HT-29 (cell line): Measurements from ENCODE around the gene EMID1. TPM values are rescaled to one million over a fixed set of nuclear protein-coding genes. Genes with fewer than 3 reads are reported as not detected.

Source experiments
- DNase-seq: peaks from one replicate; pipeline ENCODE4 v3.0.0-alpha.2; 2015; ENCODE audit warnings: low spot score
- total RNA-seq: library from RNA; depleted of rRNA; stranded (reverse); fragments of >200 nt; shearing (Covaris generic); gene quantifications from 2 replicates; pipeline ENCODE4 v1.2.3, GENCODE V29; 2014; rRNA removed

The EMID1 gene
- total RNA-seq, result 1.5 TPM in 1 of 2 replicates, not detected in the other

DNA sequence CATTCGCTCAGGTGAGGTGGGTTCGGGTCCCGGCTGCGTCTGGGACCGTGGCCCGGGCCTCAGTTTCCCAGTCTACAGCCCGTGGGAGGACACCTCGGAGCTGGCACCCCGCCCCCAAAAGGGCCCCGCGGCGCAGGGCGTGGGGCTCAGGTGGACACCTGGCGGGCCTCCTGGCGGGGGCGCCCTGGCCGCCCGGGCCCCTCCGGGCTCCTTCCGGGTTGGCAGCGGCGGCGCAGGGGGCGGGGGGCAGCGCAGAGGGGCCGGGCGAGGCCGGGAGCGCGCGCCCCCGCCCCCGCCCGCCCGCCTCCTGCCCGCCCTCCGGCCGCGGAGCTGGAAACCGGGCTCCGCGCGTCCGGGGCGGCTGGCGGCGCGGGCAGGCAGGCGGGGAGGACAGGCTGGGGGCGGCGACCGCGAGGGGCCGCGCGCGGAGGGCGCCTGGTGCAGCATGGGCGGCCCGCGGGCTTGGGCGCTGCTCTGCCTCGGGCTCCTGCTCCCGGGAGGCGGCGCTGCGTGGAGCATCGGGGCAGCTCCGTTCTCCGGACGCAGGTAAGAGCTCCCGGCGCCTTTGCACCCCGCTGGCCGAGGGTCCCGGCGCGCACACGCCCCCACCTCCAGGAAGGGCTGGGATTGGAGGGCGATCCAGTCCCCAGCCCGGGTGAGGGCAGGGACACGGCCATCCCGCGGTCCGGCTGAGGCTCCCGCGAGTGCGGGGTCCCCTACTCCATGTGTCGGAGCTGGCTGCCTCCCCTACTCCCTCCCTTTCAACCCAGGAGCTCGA lies at the start of gene EMID1:
EMID1 (plus strand) TSS at position 303 of the 778 bp plus-strand sequence; CDS start at position 446, 143 bp downstream.
- no peak for DNase-seq

GRCh38 chr22:29155966-29156365 lies 49.7 kb upstream of the EMID1 start:
- DNase-seq, result no peak

GRCh38 chr22:29156507-29156906 lies 49.2 kb upstream of the EMID1 start:
- DNase-seq, result peak; percentile 10

DNA sequence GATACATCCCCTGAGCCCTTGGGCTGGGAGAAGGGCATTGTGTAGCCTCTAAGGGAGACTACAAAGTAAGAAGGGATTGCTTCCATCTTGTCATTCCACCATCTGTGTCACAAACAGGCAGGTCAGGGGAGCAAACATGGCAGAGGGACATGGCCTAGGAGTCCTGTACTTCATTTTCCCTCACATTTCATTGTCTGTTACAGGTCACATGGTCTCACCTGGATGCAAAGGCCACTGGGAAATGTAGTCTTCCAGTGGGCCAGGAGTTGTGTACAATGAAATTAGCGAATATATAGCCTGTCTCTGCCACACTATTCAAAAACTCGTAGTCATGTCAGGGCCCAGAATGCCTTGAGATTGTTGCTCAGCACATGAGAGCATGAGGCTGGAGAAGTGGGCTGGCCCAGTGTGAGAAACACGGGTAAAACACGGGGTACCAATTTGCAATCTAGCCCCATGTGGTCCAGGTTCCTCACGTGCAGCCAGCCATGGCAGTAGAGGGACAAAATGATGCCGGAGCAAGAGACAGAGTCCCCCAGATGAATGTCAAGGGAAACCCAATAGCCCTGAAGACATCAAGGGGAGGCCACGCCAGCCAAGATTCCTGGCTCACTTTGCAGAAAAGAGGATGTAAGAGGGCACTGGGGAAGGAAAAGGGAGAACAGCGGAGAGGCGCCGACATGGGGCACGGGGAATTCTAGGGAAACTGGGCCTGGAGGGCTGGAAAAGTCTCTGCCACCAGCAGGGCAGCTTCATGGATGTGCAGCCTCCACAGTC lies 47.7 kb upstream of the EMID1 start:
- DNase-seq, result peak; percentile 15

- DNase-seq, result no peak
Observed at GRCh38 chr22:29158546-29158945, 47.1 kb upstream of the EMID1 start.

GRCh38 chr22:29163808-29164207 lies 41.9 kb upstream of the EMID1 start:
- DNase-seq, result no peak

- no peak for DNase-seq
Observed at GRCh38 chr22:29165321-29166060, 40.2 kb upstream of the EMID1 start.

GRCh38 chr22:29166180-29166579 lies 39.5 kb upstream of the EMID1 start:
- DNase-seq, result no peak

DNA sequence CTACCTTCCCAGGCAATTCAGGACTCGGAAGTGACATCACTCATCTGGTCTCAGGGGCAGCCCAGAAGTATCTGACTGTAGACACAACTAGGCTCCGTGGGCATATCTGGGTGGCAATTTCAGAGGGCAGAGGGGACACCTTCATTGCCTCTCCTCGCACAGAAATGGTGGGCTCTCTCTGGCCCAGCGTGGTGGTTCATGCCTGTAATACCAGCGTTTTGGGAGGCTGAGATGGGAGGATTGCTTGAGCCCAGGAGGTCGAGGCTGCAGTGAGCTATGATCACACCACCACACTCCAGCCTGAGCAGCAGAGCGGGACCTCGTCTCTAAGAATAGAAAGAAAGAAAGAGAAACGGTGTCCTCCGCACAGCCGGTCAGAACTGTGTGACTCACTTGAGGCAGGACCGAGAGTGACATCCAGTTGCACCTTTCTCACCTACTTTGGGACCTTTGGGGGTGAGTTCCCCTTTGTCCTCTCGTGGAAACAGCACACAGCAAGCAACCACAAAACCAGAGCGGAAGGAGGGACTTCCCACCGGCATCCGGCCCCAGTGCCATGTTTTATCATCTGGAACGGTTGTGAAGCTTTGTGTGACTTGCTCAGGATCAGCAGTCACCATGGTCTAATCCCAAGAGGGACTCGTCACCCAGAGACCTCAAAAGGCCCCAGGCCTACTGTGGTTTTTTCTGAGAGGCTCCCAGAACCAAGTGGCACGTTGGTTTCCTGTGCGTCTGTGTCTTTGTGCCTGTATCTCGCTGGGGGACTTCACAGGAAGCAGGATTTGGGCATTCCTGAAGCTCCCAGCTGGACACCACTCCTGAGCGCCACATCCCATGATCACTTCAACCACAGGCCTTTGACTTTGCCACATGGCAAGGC lies 38.4 kb upstream of the EMID1 start:
- no peak for DNase-seq

GRCh38 chr22:29171721-29172120 lies 34.0 kb upstream of the EMID1 start:
- DNase-seq, result no peak

DNA sequence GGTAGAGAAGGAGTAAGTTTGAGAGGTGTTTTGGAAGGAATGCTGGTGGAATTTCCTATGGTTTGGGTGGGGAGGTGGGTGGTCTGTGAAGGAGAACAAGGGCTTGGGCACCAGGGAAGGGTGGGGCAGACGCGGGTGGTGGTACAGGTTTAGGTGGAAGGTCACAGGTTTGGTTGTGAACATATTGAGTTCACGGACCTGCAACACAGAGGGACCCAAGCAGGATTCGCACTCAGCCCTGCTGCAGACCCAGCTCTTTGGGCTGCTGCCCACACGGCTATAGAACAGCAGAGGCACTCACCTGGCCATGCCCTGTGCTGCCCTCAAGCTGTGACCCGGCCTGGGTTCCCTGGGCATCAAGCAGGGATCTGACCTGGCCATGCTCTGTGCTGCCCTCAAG lies 33.5 kb upstream of the EMID1 start:
- DNase-seq, result no peak

DNA sequence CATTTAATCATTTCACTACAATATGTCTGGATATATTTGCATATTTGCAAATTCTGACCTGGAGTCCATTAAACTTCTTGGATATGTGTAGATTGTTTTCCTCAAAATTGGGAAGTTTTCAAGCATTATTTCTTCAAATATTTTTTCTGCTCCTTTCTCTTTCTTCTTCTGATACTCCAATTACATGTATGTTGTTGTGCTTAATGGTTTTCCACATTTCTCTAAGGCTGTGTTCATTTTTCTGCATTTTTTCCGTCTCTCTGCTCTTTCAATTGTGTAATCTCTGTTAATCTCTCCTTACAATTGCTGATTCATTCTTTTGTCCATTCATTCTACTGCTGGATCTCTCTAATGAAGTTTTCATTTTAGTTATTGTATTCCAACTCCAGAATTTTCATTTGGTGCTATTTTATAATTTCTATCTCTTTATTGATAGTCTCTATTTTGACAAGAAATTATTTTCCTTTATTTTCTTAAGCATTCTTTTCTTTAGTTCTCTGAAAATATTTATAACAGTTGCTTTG lies 30.3 kb upstream of the EMID1 start:
- DNase-seq, result no peak

DNA sequence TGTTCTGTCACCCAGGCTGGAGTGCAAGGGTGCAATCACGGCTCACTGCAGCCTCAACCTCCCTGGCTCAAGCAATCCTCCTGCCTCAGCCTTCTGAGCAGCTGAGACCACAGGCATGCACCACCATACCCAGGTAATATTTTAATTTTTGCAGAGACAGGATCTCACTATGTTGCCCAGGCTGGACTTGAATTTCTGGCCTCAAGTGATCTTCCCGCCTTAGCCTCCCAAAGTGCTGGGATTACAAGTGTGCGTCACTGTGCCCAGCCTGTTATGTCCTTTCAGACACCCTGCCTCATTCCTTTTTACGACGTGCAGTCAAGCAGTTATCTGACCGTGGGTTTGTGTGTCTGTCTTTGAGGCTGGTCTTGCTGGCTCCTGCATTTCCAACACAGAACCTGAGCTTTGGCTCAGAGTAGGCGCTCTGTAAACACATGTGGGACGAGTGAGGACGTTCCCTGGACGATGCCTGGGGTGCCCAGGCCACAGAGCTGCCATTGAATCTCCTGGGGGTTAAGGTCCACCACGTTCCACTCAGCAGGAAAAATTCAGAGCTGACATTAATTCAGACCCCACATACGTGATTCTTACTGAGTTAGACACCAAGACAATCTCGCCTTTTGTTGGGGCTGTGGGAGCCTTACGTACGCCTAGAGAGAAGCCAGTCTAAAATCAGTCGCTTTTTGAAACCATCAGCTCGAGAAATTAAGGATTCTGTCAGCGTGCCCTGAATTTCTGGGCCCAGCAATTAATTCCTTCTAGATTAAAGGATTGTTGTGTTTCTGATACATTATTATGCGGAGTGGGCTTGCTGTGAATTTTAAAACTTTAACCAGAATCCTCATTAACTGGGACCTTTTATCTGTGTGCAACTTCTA lies 21.5 kb upstream of the EMID1 start:
- DNase-seq, result no peak

DNA sequence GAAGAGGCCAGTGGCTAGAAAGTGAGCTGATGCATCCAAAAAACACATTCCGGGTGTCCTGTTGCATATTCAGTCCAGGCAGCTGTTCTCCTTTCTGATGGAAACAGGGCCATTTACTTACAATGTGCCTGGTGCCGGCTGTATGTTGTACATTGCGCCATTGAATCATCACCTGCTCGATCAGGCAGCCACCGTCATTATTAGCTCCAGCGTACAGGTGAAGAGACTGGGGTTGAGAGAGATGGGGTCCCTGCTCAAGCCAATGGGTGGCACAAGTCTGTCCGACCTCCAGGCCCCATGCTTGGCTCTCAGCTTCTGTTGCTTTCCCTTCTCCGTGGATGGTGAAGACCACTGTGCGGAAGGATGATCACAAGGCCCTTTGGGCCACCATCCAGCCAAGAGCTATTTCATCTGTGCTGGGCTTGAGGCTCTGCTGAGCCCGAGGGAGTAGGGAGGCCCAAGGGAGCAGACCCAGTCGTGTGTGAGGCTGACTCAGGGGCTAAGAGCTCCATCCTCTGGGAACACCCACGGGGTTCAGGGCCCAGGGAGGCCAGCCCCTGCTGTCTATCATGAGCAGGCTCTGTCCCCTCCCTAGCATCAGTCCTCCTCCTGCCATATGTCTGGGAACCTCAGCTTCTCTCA lies 20.7 kb upstream of the EMID1 start:
- DNase-seq, result no peak

DNA sequence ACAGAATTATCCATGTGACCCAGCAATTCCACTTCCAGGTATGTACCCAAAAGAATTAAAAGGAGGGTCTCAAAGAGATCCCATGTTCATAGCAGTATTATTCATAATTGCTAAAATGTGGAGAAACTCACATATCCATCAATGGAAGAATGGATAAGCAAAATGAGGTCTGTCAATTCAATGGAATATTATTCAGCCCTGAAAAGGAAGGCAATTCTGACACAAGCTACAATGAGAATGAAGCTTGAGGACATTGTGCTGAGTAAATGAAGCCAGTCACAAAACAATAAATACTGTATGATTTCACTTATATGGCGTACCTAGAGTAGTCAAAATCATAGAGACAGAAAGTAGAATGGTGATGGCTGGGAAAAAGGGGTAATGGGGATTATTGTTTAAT lies 19.4 kb upstream of the EMID1 start:
- no peak for DNase-seq

- no peak for DNase-seq
Observed at GRCh38 chr22:29187831-29188230, 17.9 kb upstream of the EMID1 start.

DNA sequence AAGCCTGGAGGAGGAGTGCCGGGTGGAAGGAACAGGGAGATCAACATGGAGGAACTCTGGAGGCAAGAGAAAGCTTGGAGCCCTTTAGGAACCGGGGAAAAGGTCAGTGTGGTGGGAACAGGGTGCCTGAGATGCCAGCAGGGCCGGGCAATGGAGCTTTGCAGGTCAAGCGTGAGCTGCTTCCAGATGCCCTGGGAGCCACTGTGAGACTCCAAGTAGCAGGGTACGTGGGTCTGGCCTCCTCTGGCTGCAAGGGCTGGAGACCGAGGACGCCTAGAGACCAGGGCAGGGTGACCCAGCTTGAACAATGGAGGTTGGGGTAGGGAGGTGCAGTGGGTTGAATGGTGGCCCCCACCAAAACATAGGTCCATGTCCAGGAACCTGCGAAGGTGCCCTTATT lies 15.6 kb upstream of the EMID1 start:
- DNase-seq, result no peak

GRCh38 chr22:29190918-29191317 lies 14.8 kb upstream of the EMID1 start:
- no peak for DNase-seq

GRCh38 chr22:29193021-29193420 lies 12.7 kb upstream of the EMID1 start:
- no peak for DNase-seq
